ENCODE data around the gene MACIR. TPM values are rescaled to one million over a fixed set of nuclear protein-coding genes. Genes with fewer than 3 reads are reported as not detected.
"Not testable (repeated sequence)": the region's sequence is repeated elsewhere in the genome, so short reads cannot be mapped to it uniquely, and the experiment has no call there.

MACIR gene, protein sequence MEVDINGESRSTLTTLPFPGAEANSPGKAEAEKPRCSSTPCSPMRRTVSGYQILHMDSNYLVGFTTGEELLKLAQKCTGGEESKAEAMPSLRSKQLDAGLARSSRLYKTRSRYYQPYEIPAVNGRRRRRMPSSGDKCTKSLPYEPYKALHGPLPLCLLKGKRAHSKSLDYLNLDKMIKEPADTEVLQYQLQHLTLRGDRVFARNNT
- 13.6 TPM for polyA plus RNA-seq (ENCODE audit: insufficient read length)

DNA sequence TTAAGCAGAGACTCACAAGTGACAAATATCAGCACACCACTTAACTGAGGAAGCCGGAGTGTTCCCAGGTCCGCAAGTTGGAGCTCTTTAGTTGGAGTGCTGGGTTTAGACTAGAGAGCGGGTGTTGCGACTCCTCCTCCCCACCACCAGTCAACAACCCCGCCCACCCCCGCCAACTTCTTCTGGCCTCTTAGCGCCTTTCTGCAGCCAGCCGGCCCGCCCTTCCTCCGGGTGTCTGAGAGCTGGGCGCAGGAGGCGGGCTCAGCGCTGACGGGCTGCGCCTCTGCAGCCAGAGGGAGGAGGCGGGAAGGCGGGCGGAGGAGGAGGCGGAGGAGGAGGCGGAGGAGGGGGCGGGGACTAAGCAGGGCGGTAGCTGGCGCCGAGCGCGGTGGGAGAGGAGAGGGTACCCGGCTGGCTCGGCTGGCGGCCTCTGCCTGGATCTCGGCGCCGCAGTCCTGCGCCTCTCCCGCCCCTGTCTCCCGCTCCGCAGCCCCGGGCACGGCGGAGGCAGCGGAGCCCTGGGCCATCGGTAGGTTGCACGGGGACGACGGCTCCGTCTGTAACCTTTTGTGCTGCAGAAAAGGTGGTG is at the start of gene MACIR:
Gene MACIR, plus strand, starts transcription at position 396 of the 589 bp plus-strand sequence. CDS start 17,157 bp downstream, outside the sequence.
- peak; percentile 97 for DNase-seq

DNA sequence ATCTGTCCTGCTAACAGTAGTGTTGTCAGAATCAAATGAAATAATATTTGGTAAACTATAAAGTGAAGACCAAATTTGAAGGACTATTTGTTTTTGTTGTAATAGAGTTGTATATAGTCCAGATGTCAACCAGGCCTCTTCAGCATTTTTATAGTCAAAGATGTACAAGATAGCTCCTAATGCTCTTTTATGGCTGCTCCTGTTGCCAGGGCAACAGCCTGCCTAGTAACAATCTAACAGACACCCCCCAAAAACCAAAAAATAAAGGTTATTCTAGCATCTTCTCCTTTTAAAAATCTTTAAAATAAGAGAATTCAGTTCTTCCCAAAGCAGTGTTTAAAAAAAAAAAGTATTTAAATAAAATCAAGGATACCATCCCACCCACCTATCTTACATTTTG is 49.5 kb upstream of the MACIR start:
- no peak for DNase-seq

DNA sequence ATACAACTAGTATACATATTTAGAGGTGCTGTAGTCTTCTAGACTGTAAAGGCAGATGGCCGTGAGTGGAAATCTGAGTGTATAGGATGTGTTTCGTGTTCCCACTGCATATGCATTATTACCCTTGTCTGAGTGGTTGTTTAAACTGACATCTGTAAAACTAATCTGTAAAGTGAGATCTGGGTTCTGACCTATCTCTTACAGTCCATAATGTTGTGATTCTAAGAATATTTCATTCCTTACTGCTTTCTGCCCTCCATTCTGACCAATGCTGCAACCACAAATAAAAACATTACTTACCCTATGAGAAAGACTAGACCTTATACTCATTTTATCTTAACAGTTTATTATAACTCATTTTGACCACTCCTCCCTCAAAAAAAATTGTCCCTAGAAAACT is 47.6 kb upstream of the MACIR start:
- no peak for DNase-seq

DNA sequence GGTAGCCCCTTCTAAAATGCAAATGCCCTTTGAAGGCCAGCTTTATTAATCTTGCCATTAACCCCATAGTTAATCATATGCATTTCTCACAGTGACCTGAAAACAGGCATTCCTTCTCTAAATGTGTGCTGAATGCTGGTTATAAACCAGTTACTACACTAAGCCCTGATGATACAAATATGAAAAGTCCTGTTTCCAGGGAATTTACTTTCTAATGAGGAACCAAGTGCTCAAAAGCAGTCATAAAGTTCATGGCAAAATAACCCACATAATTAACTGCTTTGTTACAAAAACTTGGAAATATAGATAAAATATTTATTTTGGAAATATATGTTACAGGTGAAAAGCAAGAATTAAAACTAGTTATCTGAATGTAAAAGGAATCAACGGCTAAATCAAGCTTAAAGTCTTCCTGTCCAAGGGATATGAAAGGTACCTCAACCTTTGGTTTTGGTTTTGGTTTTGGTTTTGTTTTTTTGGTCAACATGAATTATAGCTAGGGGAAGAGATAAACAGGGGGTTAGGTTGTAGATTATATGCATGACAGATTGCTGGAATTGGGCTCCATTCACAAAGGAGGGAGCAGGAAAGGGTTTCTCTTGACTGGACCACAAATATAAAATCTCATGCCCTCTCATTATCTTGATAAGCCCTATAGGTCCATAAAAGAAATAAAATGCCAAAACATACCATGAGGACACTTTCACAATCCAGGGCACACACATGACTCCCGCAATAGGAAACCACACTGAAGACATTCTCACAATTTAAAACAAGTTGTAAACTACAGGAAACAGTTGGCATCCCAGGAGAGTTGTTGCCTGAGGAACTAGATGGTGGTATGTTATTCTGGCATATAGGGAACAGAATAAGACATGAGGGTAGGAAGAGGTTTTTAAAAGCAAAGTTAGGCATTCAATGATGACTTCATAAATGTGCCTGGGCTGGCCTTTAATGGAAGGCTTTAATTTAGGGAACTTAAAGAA is 46.7 kb upstream of the MACIR start:
- DNase-seq: no peak

DNA sequence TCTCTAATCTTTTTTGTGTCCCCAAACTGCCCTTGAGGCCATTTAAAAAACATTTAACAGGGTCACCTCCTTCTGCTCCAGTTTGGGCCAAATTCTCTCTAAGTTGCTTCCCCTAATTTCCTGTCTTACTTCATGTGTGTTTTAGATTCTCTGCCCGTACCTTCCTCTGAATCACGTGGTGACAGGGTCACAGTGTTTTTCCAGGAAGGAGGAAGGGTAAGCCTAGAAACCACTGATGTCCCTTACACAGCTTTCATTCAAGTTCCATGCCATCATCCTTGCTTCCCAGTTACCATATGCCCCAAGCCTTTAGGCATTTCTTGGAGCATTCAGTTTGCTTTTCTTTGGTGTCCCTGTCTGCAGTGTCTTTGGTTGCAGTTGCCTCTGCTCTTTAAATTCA is 42.4 kb upstream of the MACIR start:
- DNase-seq: no peak

DNA sequence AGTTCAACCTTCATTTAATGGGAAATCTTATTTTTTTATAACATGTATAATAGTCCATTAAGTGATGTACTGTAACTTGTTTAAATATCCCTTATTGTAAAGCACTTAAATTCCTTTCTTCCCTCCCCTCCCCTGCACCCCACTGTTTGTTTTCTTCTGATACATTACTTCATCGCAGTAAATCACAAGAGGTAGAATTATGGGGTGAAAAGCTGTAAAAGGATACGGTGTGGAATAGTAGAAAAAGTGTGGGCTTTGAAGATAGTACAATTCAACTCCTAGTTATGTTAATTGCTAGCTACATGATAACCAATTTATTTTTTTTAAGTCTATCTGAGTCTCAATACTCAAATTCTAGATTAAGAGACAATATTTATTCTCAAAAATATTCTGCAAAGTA is 41.9 kb upstream of the MACIR start:
- no peak for DNase-seq

DNA sequence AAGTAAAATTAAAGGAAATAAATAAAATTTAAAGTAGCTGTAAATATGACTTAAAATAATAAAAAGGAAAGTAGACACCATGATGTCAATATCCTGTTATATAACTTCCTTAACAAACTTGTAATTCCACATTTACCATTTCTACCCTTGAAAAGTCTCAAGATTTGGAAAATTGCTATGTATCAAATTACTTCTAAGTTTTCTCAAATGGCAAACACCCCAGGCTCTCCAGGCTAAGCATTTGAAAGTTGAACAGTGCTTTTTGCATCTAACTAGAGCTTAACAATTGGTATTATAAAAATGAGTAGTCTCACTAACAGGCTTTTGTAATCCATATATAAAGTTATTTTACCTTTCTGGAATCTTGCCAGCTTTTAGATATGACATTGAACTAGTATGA is 41.5 kb upstream of the MACIR start:
- DNase-seq: no peak

DNA sequence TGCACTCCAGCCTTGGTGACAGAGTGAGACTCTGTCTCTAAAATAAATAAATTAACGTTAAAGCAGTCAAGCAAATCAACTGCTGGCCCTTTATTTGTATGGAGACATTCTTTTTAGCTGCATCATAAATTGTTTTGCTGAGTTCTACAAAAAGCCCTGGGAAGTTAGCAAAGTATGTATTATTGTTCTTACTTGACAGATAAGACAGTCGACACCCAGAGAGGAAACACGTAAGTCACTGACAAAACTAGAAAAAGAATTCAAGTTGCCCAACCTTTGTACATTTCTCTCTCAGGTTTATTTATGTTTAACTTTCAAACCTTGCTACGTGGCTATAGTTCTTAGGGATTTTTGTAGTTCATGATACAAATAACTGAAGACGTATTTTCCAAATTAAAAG is 40.4 kb upstream of the MACIR start:
- no peak for DNase-seq

DNA sequence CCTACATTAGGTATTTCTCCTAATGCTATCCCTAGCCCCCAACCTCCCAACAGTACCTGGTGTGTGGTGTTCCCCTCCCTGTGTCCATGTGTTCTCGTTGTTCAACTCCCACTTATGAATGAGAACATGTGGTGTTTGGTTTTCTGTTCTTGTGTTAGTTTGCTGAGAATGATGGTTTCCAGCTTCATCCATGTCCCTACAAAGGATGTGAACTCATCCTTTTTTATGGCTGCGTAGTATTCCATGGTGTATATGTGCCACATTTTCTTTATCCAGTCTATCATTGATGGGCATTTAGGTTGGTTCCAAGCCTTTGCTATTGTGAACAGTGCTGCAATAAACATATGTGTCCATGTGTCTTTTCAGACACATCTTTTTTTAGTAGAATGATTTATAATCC is 39.5 kb upstream of the MACIR start:
- not testable (repeated sequence) for DNase-seq

DNA sequence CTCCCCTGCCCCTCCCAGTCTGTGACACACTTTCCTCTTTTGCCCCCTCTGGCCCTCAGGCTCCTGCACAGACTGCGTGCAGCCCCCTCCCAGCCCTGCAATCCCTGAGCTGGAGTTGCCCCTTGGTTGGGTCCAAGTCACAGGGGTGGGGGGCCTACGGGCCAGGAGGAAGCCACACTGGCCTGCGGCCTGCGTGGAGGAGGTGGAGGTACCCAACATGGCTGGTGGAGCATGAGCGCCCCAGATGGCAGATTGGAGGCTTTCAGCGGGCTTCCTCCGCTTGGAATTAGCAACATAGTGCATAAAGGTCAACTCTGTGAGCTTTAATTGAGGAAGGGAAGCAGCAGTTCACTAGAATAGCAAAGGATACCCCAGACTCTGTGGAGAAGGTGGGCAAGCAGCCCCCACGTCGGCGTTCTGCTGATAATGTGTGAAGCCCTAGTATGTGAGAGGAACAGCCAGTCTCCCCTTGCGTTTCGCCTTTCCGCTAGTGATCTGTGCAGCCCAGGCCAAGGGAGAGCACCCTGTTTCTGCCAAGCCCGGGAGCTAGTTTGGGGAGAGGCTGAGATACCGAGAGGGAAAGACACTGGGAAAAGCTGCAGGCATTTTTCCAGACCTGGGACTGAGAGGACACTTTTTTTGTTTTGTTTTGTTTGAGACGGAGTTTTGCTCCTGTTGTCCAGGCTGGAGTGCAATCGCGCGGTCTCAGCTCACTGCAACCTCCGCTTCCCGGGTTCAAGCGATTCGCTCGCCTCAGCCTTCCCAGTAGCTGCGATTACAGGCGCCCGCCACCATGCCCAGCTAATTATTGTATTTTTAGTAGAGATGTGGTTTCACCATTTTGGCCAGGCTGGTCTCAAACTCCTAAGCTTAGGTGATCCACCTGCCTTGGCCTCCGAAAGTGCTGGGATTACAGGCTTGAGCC is 35.3 kb upstream of the MACIR start:
- DNase-seq: no peak

DNA sequence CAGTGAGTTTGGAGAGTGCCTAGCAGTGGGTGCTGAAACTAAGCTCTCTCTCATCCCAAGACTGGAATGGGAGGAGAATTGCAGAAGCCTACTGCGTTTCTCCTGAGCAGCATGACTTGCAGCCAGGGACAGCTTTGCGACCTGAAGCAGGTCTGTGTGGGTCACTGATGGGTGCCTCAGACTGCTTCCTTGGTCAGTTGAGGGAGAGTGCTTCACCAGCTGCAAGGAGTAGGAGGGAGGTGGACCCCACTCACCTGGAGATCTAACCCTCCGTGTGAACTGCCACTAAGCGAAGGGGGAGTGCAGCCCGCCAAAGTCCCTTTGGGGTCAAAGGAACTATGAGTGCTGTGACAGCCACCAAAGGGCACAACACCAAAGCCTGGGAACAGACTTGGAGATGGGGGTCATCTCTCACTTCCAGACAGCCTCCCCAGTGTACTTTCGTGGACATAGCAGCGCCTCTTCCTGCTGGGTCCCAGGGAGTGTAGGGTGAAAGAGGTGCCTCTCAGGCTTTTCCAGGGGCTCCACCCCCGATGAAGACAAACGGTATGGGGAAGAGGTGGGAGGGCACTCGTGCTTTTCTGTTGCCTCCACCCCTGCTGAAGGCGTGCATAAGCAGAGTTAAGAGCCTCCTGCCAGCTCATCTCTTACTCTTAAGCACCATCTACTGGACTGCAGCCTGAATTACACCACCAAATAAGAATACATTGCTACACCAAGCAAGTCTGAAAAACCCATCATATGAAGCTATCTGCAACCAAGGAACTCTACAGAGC is 34.3 kb upstream of the MACIR start:
- DNase-seq: no peak

DNA sequence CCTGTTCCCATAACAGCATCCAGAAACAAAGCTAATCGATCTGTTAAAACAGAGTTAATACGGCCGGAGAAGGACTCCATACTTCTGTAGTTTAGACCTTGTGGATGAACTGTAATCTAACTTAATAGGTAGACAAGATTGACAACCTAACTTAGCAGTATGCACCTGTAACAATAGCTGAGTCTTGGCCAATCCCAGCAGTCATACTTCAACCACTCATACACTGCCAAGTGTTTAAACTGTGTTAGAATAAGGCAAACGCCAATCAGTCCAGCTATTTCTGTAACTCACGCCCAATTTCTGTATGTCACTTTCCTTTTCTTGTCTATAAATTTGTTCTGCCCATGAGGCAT is 33.7 kb upstream of the MACIR start:
- no peak for DNase-seq

DNA sequence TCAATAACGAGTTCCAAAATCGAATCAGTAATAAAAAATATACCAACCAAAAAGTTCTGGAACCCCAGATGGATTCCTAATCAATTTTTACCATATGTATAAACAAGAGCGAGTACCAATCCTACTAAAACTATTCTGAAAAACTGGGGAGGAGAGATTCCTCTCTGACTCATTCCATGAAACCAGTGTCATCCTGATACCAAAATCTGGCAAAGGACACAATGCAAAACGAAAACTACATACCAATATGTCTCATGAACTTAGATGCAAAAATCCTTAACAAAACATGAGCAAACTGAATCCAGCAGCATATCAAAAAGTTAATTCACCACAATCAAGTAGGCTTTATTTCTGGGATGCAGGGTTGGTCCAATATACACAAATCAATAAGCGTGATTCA is 30.5 kb upstream of the MACIR start:
- DNase-seq: no peak

DNA sequence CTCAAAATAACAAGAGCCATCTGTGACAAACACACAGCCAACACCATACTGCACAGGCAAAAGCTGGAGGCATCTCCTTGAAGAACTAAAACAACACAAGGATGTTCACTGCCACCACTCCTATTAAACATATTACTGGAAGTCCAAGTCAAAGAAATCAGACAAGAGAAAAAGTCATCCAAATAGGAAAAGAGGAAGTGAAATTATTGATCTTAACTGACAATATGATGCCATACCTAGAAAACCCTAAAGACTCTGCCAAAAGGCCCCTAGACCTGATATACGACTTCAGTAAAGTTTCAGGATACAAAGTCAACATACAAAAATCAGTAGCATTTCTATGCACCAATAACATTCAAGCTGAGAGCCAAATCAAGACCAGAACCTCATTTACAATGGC is 30.0 kb upstream of the MACIR start:
- no peak for DNase-seq

DNA sequence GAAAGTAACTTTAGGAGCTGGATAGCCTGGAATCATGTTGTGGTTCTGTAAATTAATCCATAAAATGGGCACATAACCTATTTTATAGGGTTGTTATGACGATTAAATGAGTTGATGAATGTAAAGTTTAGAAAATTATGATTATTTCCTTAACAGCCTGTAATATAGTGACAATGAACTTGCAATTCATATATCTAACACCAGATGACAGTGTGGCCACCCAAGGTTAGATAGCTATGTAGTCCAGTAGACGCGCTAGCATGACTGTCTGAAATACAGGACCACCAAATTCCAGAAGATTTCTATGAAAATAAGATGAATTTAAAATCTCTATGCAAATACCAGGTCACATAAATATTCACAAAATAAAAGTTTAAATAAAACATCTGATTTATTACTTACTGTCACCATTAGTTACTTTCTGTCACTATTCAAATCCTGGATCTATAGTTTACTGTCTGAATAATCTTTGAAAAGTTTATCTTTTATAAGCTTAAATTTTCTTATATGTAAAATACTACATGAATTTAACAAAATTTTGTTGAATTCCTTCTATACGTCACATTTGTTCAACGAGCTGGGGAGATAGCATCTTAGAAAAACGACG is 26.1 kb upstream of the MACIR start:
- DNase-seq: no peak

DNA sequence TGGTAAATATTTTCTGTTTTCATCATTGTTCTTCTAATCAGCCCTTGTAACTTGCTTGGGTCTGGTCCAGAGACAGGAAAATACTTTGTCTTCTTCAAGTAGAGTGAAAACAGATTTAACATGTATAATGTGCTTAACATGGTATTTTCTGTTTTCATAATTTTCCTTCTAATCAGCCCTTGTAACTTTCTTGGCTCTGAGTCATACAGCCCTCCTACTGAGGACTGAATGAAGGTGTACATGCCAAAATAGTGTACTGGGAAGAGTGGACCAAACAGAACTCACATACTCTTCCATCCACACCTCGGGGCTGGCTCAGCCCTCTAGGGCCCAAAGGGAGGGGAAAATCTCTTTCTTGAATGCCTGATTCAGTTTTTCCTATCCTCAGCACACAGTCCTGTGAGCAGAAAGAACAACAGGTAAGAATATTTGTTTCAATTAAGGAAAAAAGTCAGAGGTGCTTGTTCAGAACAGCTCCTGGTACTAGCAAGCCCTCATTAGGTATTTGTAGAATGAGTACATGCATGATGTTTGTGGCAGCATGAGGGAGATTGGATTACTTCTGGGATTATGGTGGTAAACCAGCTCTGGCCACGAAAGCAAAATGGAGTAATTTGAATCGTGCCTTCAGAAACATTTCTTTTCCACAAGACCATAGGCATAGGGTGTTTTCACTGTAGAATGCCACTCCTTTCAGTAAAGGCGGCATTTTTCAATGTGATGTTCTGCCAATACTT is 24.2 kb upstream of the MACIR start:
- DNase-seq: no peak

DNA sequence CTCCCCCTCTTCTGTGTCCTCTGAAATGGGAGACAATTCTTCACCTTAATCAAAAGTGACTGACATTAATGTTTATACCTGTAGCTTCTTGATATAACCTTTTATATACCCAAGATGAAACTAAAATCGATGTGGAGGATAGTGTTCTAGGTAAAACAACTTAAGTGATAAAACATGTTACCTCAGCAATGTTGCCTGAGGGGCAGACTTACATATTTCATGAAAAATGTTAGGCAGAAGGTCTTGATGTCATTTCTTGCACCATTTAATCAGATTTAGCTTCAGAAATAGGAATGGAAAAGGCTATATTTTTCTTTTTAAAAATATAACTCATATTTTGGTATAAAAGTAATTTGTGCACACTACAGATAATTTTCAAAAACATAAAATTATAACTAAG is 22.7 kb upstream of the MACIR start:
- no peak for DNase-seq

DNA sequence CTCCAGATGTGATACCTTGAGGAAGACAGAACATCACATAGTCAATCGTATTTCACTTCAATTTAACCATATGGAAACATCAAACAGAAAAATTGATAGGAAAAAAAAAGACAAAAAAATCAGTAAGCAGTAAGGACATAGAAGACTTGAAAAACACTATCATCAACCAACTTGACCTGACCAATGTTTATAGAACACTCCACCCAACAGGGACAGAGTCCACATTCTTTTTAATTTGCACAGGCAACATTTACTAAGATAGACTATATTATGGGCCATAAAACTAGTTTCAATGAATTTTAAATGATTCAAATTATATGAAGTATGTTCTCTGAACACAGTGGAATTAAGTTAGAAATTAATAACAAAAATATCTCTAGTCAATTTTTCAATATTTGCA is 20.8 kb upstream of the MACIR start:
- no peak for DNase-seq

DNA sequence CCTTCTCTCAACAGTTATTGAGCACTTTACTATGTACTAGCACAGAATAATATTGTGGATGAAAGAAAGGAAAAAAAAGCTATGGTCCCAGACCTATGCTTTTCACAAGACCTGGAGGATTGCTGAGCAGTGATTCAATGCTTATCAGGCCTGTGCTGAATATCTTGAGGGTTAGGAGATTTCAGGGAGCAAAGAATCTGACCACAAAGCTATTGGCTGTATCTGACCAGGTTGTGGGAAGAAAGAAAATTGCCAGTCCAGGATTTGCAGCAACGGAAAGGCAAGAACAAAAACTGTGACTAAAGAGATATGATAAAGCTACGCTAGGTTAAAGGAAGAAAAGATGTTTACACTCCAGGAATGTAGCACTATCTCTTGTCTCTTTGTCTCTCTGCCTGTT is 14.9 kb upstream of the MACIR start:
- DNase-seq: no peak

DNA sequence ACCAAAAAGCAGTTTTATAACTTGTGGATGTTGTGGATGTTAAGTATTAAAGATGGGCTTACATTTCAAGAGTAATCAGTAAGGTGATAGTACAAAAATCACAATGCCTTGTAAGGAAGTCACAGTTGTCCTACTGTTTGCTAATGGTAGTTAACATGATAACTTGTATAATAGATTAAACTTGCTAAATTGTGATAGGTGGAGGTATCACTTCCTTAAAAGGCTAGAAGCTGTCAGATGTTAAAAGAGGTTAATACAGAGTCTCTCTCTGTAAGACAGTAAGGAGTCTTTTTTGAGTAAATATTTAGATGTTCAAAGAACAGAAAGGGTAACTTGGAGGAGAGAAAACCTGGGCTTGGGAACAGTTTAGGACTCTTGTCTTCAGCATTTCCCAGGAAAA is 14.2 kb upstream of the MACIR start:
- DNase-seq: no peak

DNA sequence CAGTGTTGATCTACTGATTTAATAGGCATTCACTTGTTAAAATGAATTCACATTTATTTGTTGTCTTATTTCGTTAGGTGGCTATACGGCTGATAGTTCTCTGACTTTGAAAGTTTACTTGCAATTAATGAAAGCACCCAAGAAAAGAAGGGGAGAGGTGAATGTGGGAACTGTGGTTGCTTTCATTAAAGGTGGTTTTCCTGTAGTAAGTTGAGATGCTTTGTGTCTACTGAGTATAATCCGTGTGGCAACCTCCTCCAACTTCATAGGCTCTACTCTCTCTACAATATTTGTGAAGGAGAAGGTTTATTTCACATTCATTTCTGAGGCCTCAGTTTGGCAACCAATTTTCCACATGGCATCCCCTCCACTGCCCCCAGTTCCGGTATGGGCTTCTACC is 12.8 kb upstream of the MACIR start:
- DNase-seq: no peak

Measured in hindlimb muscle (tissue), 1 donor.